Neural cell (in vitro differentiated cells): ENCODE data around the gene L1CAM.

Experiments
- POLR2AphosphoS5 ChIP-seq: IDR thresholded peaks from 2 replicates; pipeline ENCODE4 v1.6.1; 2012
- SMC3 ChIP-seq: fragments of 450-650 bp; conservative IDR thresholded peaks from 2 replicates; pipeline ENCODE4 v1.6.1; 2014; ENCODE audit warnings: antibody characterized with exemption, mild to moderate bottlenecking, moderate library complexity; ENCODE audit not compliant: poor library complexity
- TF ChIP-seq, protein P1 (sequence below): fragments of 450-650 bp; IDR thresholded peaks from 2 replicates; pipeline ENCODE4 v1.5.1; 2014; ENCODE audit warnings: antibody characterized with exemption, mild to moderate bottlenecking, moderate library complexity; ENCODE audit not compliant: poor library complexity, severe bottlenecking

DNA sequence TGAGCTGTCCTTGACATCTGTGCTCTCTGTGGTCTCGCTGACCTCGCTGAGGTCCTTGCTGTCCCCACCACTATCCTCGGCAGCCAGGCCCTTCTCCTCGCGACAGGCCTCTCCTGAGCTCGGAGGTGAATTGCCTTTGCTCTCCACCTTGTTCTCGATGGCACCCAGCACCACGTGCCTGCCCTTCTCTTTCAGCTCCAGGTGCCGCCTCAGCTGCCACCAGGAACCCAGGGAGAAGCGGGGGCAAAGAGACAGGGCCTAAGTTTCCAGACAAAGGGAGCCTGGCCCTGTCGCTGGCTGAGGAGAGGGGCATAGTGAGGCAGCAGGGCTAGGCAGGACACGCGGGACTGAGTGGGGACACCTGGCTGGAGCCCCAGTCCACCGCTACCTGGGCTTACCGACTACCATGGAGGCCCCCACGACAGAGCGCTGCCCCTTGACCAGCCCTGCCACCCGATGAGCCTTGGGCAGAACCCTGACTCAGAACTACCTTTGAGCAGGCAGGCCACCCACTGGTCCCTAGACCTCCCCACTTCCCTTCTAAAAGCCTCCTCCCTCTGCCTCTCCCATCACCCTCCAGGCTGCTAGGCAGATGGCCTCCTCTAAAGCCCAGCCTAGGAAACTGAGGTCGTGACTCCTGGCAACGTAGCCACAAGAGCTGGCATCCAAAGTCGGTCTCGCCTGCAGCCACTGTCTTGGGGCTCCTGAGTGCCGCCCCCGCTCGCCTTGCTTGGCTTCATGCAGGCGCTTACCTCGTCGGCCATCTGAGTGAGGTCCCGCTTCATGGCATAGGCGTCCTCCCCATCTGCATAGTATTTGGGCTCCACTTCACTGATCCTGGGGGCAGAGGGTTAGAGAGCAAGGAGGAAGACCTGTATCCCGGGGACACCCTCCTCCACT lies 44.3 kb upstream of the L1CAM start:
- TF ChIP-seq, protein P1, sequence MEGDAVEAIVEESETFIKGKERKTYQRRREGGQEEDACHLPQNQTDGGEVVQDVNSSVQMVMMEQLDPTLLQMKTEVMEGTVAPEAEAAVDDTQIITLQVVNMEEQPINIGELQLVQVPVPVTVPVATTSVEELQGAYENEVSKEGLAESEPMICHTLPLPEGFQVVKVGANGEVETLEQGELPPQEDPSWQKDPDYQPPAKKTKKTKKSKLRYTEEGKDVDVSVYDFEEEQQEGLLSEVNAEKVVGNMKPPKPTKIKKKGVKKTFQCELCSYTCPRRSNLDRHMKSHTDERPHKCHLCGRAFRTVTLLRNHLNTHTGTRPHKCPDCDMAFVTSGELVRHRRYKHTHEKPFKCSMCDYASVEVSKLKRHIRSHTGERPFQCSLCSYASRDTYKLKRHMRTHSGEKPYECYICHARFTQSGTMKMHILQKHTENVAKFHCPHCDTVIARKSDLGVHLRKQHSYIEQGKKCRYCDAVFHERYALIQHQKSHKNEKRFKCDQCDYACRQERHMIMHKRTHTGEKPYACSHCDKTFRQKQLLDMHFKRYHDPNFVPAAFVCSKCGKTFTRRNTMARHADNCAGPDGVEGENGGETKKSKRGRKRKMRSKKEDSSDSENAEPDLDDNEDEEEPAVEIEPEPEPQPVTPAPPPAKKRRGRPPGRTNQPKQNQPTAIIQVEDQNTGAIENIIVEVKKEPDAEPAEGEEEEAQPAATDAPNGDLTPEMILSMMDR: no peak
- TF ChIP-seq POLR2AphosphoS5 (no peak), SMC3 (no peak)
